Epithelial cell of prostate (primary cell): Measurements from ENCODE around the gene ATG9B.

Experiments used
- DNase-seq: peaks from one replicate; pipeline ENCODE4 v3.0.0-alpha.2; 2011; ENCODE audit warnings: low read depth, low spot score
- H3K27ac ChIP-seq: fragments of 450-650 bp; 2 replicates; pipeline ENCODE4 v1.5.1; 2017; ENCODE audit warnings: mild to moderate bottlenecking

The ATG9B gene

GRCh38 chr7:150986556-150986955 lies 37.7 kb downstream of the ATG9B start:
- H3K27ac ChIP-seq: no peak overlapping the region
- no peak for DNase-seq

- H3K27ac ChIP-seq: no peak overlapping the region
- DNase-seq: no peak
These were observed 38.2 kb downstream of the ATG9B start for GRCh38 chr7:150986099-150986512.

GRCh38 chr7:150983893-150984368 lies 40.4 kb downstream of the ATG9B start:
- no peak for DNase-seq
- no peak overlapping the region for H3K27ac ChIP-seq

GRCh38 chr7:150982351-150982750 lies 41.9 kb downstream of the ATG9B start:
- no peak for DNase-seq

GRCh38 chr7:150981644-150982043 lies 42.6 kb downstream of the ATG9B start:
- no peak for DNase-seq
- no peak overlapping the region for H3K27ac ChIP-seq

More at GRCh38 chr7:150982351-150982750, 41.9 kb downstream of the ATG9B start:
- H3K27ac ChIP-seq: no peak overlapping the region

- DNase-seq: no peak
These were observed 43.6 kb downstream of the ATG9B start for GRCh38 chr7:150980663-150981062.

GRCh38 chr7:150979713-150980390 lies 44.4 kb downstream of the ATG9B start:
- DNase-seq: no peak
- no peak overlapping the region for H3K27ac ChIP-seq

More at GRCh38 chr7:150980663-150981062, 43.6 kb downstream of the ATG9B start:
- H3K27ac ChIP-seq: no peak overlapping the region

- no peak within 1 kb of the TSS for H3K27ac ChIP-seq
- DNase-seq: no peak
These were observed 46.0 kb downstream of the ATG9B start, which contains the start of gene KCNH2 for GRCh38 chr7:150978126-150978789. Gene KCNH2 (minus strand): TSS chr7:150978321. CDS start chr7:150977913, 408 bp downstream.

- H3K27ac ChIP-seq: no peak overlapping the region
- DNase-seq: no peak
These were observed 46.7 kb downstream of the ATG9B start for GRCh38 chr7:150977382-150978125.

GRCh38 chr7:150976529-150977381 lies 47.5 kb downstream of the ATG9B start:
- H3K27ac ChIP-seq: no peak overlapping the region
- DNase-seq: no peak

- no peak overlapping the region for H3K27ac ChIP-seq
- no peak for DNase-seq
These were observed 48.6 kb downstream of the ATG9B start for GRCh38 chr7:150975536-150976319.

GRCh38 chr7:150974468-150975391 lies 49.6 kb downstream of the ATG9B start:
- DNase-seq: no peak
- H3K27ac ChIP-seq: no peak overlapping the region

- no peak overlapping the region for H3K27ac ChIP-seq
- DNase-seq: no peak
These were observed 50.5 kb downstream of the ATG9B start for GRCh38 chr7:150973571-150974451.

GRCh38 chr7:150972741-150973140 lies 51.6 kb downstream of the ATG9B start:
- H3K27ac ChIP-seq: no peak overlapping the region
- DNase-seq: no peak

- no peak for DNase-seq
- H3K27ac ChIP-seq: no peak overlapping the region
These were observed 52.2 kb downstream of the ATG9B start for GRCh38 chr7:150972023-150972468.

- no peak for DNase-seq
- no peak overlapping the region for H3K27ac ChIP-seq
These were observed 52.9 kb downstream of the ATG9B start for GRCh38 chr7:150971242-150972022.
